ENCODE measurements around the gene AVL9. TPM values are rescaled to one million over a fixed set of nuclear protein-coding genes. Genes with fewer than 3 reads are reported as not detected.

AVL9 gene
- total and polyA plus RNA-seq, 9 of the 15 experiments (the other 6 are each of a cell fraction or from before 2014, with no cell fraction given) = 6.4 to 66.2 (median 30.1) TPM

DNA sequence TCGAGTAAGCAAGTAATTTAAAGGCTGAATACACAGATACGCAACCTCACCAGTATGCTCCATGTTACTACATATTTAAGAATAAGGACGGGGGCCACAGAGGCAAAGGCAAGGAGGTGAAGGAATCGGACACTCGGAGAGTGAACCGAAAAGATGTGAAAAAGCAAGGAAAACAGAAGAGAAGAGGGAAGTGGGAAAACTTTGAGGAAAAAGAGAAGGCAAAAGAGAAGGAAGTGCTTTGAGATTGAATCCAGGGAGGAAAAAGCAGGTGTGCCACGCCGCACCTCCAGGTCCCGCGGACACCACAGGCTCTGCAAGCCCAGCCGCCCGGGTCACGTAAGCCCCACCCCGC, 367 bp upstream of the AVL9 start (continued):
- TF ChIP-seq, protein P1, sequence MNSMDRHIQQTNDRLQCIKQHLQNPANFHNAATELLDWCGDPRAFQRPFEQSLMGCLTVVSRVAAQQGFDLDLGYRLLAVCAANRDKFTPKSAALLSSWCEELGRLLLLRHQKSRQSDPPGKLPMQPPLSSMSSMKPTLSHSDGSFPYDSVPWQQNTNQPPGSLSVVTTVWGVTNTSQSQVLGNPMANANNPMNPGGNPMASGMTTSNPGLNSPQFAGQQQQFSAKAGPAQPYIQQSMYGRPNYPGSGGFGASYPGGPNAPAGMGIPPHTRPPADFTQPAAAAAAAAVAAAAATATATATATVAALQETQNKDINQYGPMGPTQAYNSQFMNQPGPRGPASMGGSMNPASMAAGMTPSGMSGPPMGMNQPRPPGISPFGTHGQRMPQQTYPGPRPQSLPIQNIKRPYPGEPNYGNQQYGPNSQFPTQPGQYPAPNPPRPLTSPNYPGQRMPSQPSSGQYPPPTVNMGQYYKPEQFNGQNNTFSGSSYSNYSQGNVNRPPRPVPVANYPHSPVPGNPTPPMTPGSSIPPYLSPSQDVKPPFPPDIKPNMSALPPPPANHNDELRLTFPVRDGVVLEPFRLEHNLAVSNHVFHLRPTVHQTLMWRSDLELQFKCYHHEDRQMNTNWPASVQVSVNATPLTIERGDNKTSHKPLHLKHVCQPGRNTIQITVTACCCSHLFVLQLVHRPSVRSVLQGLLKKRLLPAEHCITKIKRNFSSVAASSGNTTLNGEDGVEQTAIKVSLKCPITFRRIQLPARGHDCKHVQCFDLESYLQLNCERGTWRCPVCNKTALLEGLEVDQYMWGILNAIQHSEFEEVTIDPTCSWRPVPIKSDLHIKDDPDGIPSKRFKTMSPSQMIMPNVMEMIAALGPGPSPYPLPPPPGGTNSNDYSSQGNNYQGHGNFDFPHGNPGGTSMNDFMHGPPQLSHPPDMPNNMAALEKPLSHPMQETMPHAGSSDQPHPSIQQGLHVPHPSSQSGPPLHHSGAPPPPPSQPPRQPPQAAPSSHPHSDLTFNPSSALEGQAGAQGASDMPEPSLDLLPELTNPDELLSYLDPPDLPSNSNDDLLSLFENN (IDR thresholded peaks at IDR 0.05; ENCODE audit: low read depth in 2 of 2, low read length in 2 of 2) = no peak; a peak in 1 of 4 replicates
- TF ChIP-seq MCM7 (IDR thresholded peaks at IDR 0.05) (0 out of 4 replicates have a peak, but pooled peaks of 1 of the 2 experiments have one; percentile 29), NR2C2 (CRISPR knock-in tag; IDR thresholded peaks at IDR 0.05) (no peak), NR2C2 (tag; IDR thresholded peaks at IDR 0.05) (no peak), CHD1 (IDR thresholded peaks at IDR 0.05; ENCODE audit: low read length) (no peak), ZNF431 (CRISPR knock-in tag; IDR thresholded peaks at IDR 0.05) (no peak), THAP12 (CRISPR knock-in tag; IDR thresholded peaks at IDR 0.05) (no peak), MTA2 (IDR thresholded peaks at IDR 0.05; ENCODE audit: low read depth) (0 out of 2 replicates have a peak, but pooled peaks have one; percentile 7), ZZZ3 (IDR thresholded peaks at IDR 0.05) (0 out of 2 replicates have a peak, but pooled peaks have one; percentile 39), THRAP3 (IDR thresholded peaks at IDR 0.05; ENCODE audit: borderline replicate concordance) (peak; percentile 67; the same call in 1 of the 2 replicates), EHMT2 (IDR thresholded peaks at IDR 0.05) (peak; percentile 32; the same call in 1 of the 2 replicates), ZEB2 (IDR thresholded peaks at IDR 0.05) (peak; percentile 69; the same call in 1 of the 2 replicates), JUND (IDR thresholded peaks at IDR 0.05; ENCODE audit: borderline replicate concordance, low read depth, low read length) (no peak), JUND (tag; IDR thresholded peaks at IDR 0.05; ENCODE audit: borderline replicate concordance, low read depth, low read length) (0 out of 3 replicates have a peak, but pooled peaks have one; percentile 18), RBM17 (IDR thresholded peaks at IDR 0.05; ENCODE audit: borderline replicate concordance, low read depth, low read length) (no peak), ILK (tag; IDR thresholded peaks at IDR 0.05; ENCODE audit: borderline replicate concordance, low read depth) (no peak), PTRF (tag; IDR thresholded peaks at IDR 0.05) (no peak), TAF9B (IDR thresholded peaks at IDR 0.05; ENCODE audit: partially characterized antibody) (no peak), NCOR1 (IDR thresholded peaks at IDR 0.05) (peak; percentile 5; the same call in 1 of the 2 replicates), HMG20B (CRISPR knock-in tag; IDR thresholded peaks at IDR 0.05) (no peak), BCOR (IDR thresholded peaks at IDR 0.05) (0 out of 2 replicates have a peak, but pooled peaks have one; percentile 20), HDAC2 (IDR thresholded peaks at IDR 0.05) (peak; percentile 57; the same call in 1 of the 2 replicates), SIN3A (IDR thresholded peaks at IDR 0.05; ENCODE audit: borderline replicate concordance in 2 of 2, control insufficient read depth in 1 of 2, low read depth in 2 of 2, low read length in 2 of 2) (no peak), NR3C1 (CRISPR knock-in tag; IDR thresholded peaks at IDR 0.05) (no peak)
- TF ChIP-seq, protein P2, sequence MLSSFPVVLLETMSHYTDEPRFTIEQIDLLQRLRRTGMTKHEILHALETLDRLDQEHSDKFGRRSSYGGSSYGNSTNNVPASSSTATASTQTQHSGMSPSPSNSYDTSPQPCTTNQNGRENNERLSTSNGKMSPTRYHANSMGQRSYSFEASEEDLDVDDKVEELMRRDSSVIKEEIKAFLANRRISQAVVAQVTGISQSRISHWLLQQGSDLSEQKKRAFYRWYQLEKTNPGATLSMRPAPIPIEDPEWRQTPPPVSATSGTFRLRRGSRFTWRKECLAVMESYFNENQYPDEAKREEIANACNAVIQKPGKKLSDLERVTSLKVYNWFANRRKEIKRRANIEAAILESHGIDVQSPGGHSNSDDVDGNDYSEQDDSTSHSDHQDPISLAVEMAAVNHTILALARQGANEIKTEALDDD (IDR thresholded peaks at IDR 0.05) = no peak

Data from K562 (cell line).